HEK293 (cell line): ENCODE measurements around the gene LDLRAD4.

Source experiments
- CTCF ChIA-PET: fragments of 350-600 bp; formaldehyde crosslinking; extraction: SDS; loops from one replicate; lab custom pipeline; 2021; ENCODE audit warnings: antibody characterized with exemption; lab: Yijun Ruan, JAX
- POLR2A ChIA-PET: fragments of 300-600 bp; formaldehyde crosslinking; extraction: SDS; loops from one replicate; lab custom pipeline; 2020; ENCODE audit warnings: antibody characterized with exemption, inconsistent platforms; lab: Yijun Ruan, JAX
- H3K27ac ChIP-seq: fragments of 200-500 bp; sonication (Bioruptor generic); 2 replicates; pipeline ENCODE4 v1.5.1; 2014; ENCODE audit warnings: low read depth, low read length, control low read depth, inconsistent platforms; ENCODE audit errors: extremely low read depth
- H3K36me3 ChIP-seq, 2 experiments: fragments of 200-500 bp in 1 of 2; sonication (Bioruptor generic) in 1 of 2; 1 replicate in 1 of 2; 2 replicates in 1 of 2; pipeline ENCODE4 v1.5.1; 2014 to 2017; ENCODE audit warnings: inconsistent platforms in 2 of 2, low read length in 2 of 2; ENCODE audit not compliant: control insufficient read depth in 2 of 2, insufficient read depth in 1 of 2
- H3K4me1 ChIP-seq: fragments of 200-500 bp; sonication (Bioruptor generic); 2 replicates; pipeline ENCODE4 v1.5.1; 2014; ENCODE audit warnings: mild to moderate bottlenecking, low read length, inconsistent platforms; ENCODE audit not compliant: control insufficient read depth, insufficient read depth
- H3K4me3 ChIP-seq: 2 replicates; pipeline ENCODE4 v1.5.1; 2011; ENCODE audit warnings: low read depth, mild to moderate bottlenecking, control low read depth, low read length, moderate library complexity
- H3K9me3 ChIP-seq: fragments of 200-500 bp; sonication (Bioruptor generic); 2 replicates; pipeline ENCODE4 v1.5.1; 2014; ENCODE audit warnings: low read depth, low read length, inconsistent platforms; ENCODE audit not compliant: control insufficient read depth, insufficient read depth
- EGR2 ChIP-seq: fragments of 450-650 bp; formaldehyde crosslinking; IDR thresholded peaks from 2 replicates; pipeline ENCODE4 v1.5.1; 2016; ENCODE audit warnings: low read depth, missing biosample characterization, missing genetic modification characterization
- OSR2 ChIP-seq: fragments of 450-650 bp; formaldehyde crosslinking; IDR thresholded peaks from 2 replicates; pipeline ENCODE4 v1.5.1; 2016; ENCODE audit warnings: missing biosample characterization, missing genetic modification characterization
- PATZ1 ChIP-seq: fragments of 450-650 bp; formaldehyde crosslinking; IDR thresholded peaks from 2 replicates; pipeline ENCODE4 v1.5.1; 2016; ENCODE audit warnings: missing biosample characterization, missing genetic modification characterization
- SETDB1 ChIP-seq: IDR thresholded peaks from one replicate; pipeline ENCODE4 v1.6.1; 2017; ENCODE audit warnings: mild to moderate bottlenecking, low read length, moderate library complexity, mixed read lengths; ENCODE audit not compliant: insufficient read length
- SP2 ChIP-seq: fragments of 450-650 bp; formaldehyde crosslinking; IDR thresholded peaks from 2 replicates; pipeline ENCODE4 v1.5.1; 2016; ENCODE audit warnings: missing biosample characterization, missing genetic modification characterization
- ZBTB17 ChIP-seq: fragments of 450-650 bp; formaldehyde crosslinking; IDR thresholded peaks from 2 replicates; pipeline ENCODE4 v1.5.1; 2016; ENCODE audit warnings: missing biosample characterization, missing genetic modification characterization
- ZBTB44 ChIP-seq: fragments of 450-650 bp; IDR thresholded peaks from 2 replicates; pipeline ENCODE4 v1.5.1; 2018; ENCODE audit warnings: missing biosample characterization, mild to moderate bottlenecking, missing genetic modification characterization
- ZNF138 ChIP-seq: fragments of 450-650 bp; formaldehyde crosslinking; IDR thresholded peaks from 2 replicates; pipeline ENCODE4 v1.5.1; 2016; ENCODE audit warnings: missing biosample characterization, missing genetic modification characterization, borderline replicate concordance
- ZNF140 ChIP-seq: fragments of 450-650 bp; formaldehyde crosslinking; IDR thresholded peaks from 2 replicates; pipeline ENCODE4 v1.5.1; 2016; ENCODE audit warnings: missing biosample characterization, missing genetic modification characterization
- ZNF155 ChIP-seq: fragments of 450-650 bp; formaldehyde crosslinking; IDR thresholded peaks from 2 replicates; pipeline ENCODE4 v1.5.1; 2016; ENCODE audit warnings: missing biosample characterization, missing genetic modification characterization
- ZNF16 ChIP-seq: fragments of 450-650 bp; formaldehyde crosslinking; IDR thresholded peaks from 2 replicates; pipeline ENCODE4 v1.5.1; 2016; ENCODE audit warnings: low read depth, missing biosample characterization, missing genetic modification characterization
- ZNF354C ChIP-seq: fragments of 450-650 bp; formaldehyde crosslinking; IDR thresholded peaks from 2 replicates; pipeline ENCODE4 v1.5.1; 2016; ENCODE audit warnings: missing biosample characterization, missing genetic modification characterization, low read depth, borderline replicate concordance
- ZNF362 ChIP-seq: fragments of 450-650 bp; formaldehyde crosslinking; IDR thresholded peaks from 2 replicates; pipeline ENCODE4 v1.5.1; 2016; ENCODE audit warnings: missing biosample characterization, missing genetic modification characterization
- ZNF549 ChIP-seq: fragments of 450-650 bp; IDR thresholded peaks from 2 replicates; pipeline ENCODE4 v1.5.1; 2018; ENCODE audit warnings: missing biosample characterization, missing genetic modification characterization, mild to moderate bottlenecking, inconsistent platforms, moderate library complexity
- ZNF580 ChIP-seq: fragments of 450-650 bp; formaldehyde crosslinking; IDR thresholded peaks from 2 replicates; pipeline ENCODE4 v1.5.1; 2016; ENCODE audit warnings: missing biosample characterization, missing genetic modification characterization
- ZNF626 ChIP-seq: fragments of 450-650 bp; sonication (Bioruptor Pico); formaldehyde crosslinking; IDR thresholded peaks from 2 replicates; pipeline ENCODE4 v1.5.1; 2018; ENCODE audit warnings: missing biosample characterization, missing genetic modification characterization, inconsistent platforms
- TF ChIP-seq, protein P1 (sequence below): fragments of 450-650 bp; formaldehyde crosslinking; IDR thresholded peaks from 2 replicates; pipeline ENCODE4 v1.5.1; 2016; ENCODE audit warnings: missing biosample characterization, missing genetic modification characterization
- TF ChIP-seq, protein P2 (sequence below): sonication (generic); formaldehyde crosslinking; IDR thresholded peaks from 2 replicates; pipeline ENCODE4 v1.8.1; 2022; ENCODE audit warnings: mild to moderate bottlenecking, moderate library complexity, missing genetic modification reagents
- TF ChIP-seq, protein P3 (sequence below): fragments of 450-650 bp; formaldehyde crosslinking; IDR thresholded peaks from 2 replicates; pipeline ENCODE4 v1.5.1; 2016; ENCODE audit warnings: missing biosample characterization, missing genetic modification characterization

The LDLRAD4 gene

GRCh38 chr18:13199169-13199568, 19.4 kb upstream of the LDLRAD4 start:
- ChIA-PET CTCF (interaction anchor here (0.7 to 1.3 kb wide), 3 partner anchors 17 to 39 kb away, joined by 4 to 11 read pairs (median 9); no protein-coding TSS in a partner anchor), POLR2A (no interaction called here)
- Histone ChIP-seq H3K27ac (no peak overlapping the region), H3K4me3 (no peak overlapping the region), H3K4me1 (no peaks in the 10 kb centered on the region), H3K36me3 (no peaks in the 10 kb centered on the region), H3K9me3 (no peaks in the 10 kb centered on the region)
- TF ChIP-seq ZNF140 (tag by site-specific recombination) (no peak), ZNF626 (peak; percentile 64; the same call in 1 of the 2 replicates), SETDB1 (peak; percentile 40), OSR2 (no peak), ZNF549 (tag by site-specific recombination) (0 out of 2 replicates have a peak, but pooled peaks have one; percentile 50), ZNF155 (tag by site-specific recombination) (no peak)
- TF ChIP-seq, protein P1, sequence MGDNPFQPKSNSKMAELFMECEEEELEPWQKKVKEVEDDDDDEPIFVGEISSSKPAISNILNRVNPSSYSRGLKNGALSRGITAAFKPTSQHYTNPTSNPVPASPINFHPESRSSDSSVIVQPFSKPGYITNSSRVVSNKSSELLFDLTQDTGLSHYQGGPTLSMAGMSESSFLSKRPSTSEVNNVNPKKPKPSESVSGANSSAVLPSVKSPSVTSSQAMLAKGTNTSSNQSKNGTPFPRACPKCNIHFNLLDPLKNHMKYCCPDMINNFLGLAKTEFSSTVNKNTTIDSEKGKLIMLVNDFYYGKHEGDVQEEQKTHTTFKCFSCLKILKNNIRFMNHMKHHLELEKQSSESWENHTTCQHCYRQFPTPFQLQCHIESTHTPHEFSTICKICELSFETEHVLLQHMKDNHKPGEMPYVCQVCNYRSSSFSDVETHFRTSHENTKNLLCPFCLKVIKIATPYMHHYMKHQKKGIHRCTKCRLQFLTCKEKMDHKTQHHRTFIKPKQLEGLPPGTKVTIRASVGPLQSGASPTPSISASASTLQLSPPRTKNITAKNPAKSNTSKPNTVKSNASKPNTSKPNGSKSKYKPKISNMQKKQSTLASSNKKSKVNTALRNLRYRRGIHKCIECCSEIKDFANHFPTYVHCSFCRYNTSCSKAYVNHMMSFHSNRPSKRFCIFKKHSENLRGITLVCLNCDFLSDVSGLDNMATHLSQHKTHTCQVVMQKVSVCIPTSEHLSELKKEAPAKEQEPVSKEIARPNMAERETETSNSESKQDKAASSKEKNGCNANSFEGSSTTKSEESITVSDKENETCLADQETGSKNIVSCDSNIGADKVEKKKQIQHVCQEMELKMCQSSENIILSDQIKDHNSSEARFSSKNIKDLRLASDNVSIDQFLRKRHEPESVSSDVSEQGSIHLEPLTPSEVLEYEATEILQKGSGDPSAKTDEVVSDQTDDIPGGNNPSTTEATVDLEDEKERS: 0 out of 2 replicates have a peak, but pooled peaks have one; percentile 53

DNA sequence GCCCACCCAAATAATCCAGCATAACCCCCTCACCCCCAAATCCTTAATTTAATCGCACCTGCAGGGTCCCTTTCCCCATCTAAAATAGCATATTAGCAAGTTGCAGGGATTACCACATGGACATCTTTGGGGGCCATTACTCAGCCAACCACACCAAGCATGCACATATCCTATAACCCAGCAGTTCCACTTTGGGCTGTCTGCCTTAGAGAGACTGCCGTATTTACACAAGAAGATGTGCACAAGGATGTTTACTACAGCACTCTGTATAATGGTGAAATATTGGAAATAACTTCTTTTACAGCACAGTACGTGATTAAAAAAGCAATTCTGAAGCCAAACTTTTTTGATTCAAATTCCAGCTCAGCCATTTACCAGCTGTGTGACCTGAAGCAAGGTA, 17.3 kb upstream of the LDLRAD4 start:
- ChIA-PET CTCF (no interaction called here), POLR2A (no interaction called here)
- Histone ChIP-seq H3K27ac (no peak overlapping the region), H3K9me3 (no peaks in the 10 kb centered on the region), H3K4me1 (no peaks in the 10 kb centered on the region), H3K36me3 (no peaks in the 10 kb centered on the region), H3K4me3 (no peak overlapping the region)
- TF ChIP-seq ZNF362 (tag by site-specific recombination): no peak
- no peak for TF ChIP-seq EGR2 (tag by site-specific recombination)
- TF ChIP-seq SP2 (tag by site-specific recombination): no peak
- TF ChIP-seq ZBTB44 (tag by site-specific recombination): no peak
- TF ChIP-seq, protein P2, sequence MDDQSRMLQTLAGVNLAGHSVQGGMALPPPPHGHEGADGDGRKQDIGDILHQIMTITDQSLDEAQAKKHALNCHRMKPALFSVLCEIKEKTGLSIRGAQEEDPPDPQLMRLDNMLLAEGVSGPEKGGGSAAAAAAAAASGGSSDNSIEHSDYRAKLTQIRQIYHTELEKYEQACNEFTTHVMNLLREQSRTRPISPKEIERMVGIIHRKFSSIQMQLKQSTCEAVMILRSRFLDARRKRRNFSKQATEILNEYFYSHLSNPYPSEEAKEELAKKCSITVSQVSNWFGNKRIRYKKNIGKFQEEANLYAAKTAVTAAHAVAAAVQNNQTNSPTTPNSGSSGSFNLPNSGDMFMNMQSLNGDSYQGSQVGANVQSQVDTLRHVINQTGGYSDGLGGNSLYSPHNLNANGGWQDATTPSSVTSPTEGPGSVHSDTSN (CRISPR knock-in tag): no peak
- no peak for TF ChIP-seq ZNF16 (tag by site-specific recombination)
- TF ChIP-seq PATZ1: no peak
- no peak for TF ChIP-seq ZNF354C (tag by site-specific recombination)
- no peak for TF ChIP-seq OSR2
- no peak for TF ChIP-seq ZNF138
- no peak for TF ChIP-seq ZBTB17 (tag by site-specific recombination)
- TF ChIP-seq, protein P3, sequence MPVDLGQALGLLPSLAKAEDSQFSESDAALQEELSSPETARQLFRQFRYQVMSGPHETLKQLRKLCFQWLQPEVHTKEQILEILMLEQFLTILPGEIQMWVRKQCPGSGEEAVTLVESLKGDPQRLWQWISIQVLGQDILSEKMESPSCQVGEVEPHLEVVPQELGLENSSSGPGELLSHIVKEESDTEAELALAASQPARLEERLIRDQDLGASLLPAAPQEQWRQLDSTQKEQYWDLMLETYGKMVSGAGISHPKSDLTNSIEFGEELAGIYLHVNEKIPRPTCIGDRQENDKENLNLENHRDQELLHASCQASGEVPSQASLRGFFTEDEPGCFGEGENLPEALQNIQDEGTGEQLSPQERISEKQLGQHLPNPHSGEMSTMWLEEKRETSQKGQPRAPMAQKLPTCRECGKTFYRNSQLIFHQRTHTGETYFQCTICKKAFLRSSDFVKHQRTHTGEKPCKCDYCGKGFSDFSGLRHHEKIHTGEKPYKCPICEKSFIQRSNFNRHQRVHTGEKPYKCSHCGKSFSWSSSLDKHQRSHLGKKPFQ (tag by site-specific recombination): no peak
- no peak for TF ChIP-seq ZNF580 (tag by site-specific recombination)
